H9 (cell line): ENCODE measurements around the gene UBE2D2. TPM values are rescaled to one million over a fixed set of nuclear protein-coding genes. Genes with fewer than 3 reads are reported as not detected.

Experiments
- DNase-seq: peaks from one replicate; pipeline ENCODE4 v3.0.0-alpha.2; 2017
- H2AFZ ChIP-seq: one replicate; pipeline ENCODE4 v1.6.1; 2013; ENCODE audit warnings: mild to moderate bottlenecking, low read length, control low read depth, moderate library complexity
- H2AK5ac ChIP-seq: 2 replicates; pipeline ENCODE4 v1.6.1; 2013; ENCODE audit warnings: low read length, control low read depth, mixed read lengths; ENCODE audit not compliant: insufficient read length
- H2BK120ac ChIP-seq: one replicate; pipeline ENCODE4 v1.6.1; 2013; ENCODE audit warnings: low read depth, mild to moderate bottlenecking, low read length, control low read depth, inconsistent platforms; ENCODE audit not compliant: poor library complexity, severe bottlenecking
- H2BK12ac ChIP-seq: 2 replicates; pipeline ENCODE4 v1.6.1; 2013; ENCODE audit warnings: low read length, control low read depth, mixed read lengths, low read depth; ENCODE audit not compliant: insufficient read length
- H2BK15ac ChIP-seq: 2 replicates; pipeline ENCODE4 v1.6.1; 2013; ENCODE audit warnings: low read depth, low read length, control low read depth
- H2BK20ac ChIP-seq: one replicate; pipeline ENCODE4 v1.6.1; 2013; ENCODE audit warnings: low read depth, mild to moderate bottlenecking, low read length, control low read depth, inconsistent platforms; ENCODE audit not compliant: poor library complexity, severe bottlenecking
- H2BK5ac ChIP-seq: 2 replicates; pipeline ENCODE4 v1.6.1; 2013; ENCODE audit warnings: low read length, control low read depth, mixed read lengths; ENCODE audit not compliant: insufficient read length
- H3K14ac ChIP-seq: 2 replicates; pipeline ENCODE4 v1.6.1; 2013; ENCODE audit warnings: low read length, control low read depth; ENCODE audit not compliant: insufficient read depth
- H3K18ac ChIP-seq: 2 replicates; pipeline ENCODE4 v1.6.1; 2013; ENCODE audit warnings: low read depth, mild to moderate bottlenecking, mixed read lengths, low read length, control low read depth; ENCODE audit not compliant: insufficient read length
- H3K23ac ChIP-seq: 2 replicates; pipeline ENCODE4 v1.6.1; 2013; ENCODE audit warnings: low read length, control low read depth, mixed read lengths, low read depth; ENCODE audit not compliant: insufficient read length
- H3K23me2 ChIP-seq: 2 replicates; pipeline ENCODE4 v1.6.1; 2013; ENCODE audit warnings: low read depth, mild to moderate bottlenecking, mixed read lengths, low read length, control low read depth; ENCODE audit not compliant: insufficient read length, poor library complexity, severe bottlenecking
- H3K27ac ChIP-seq: 2 replicates; pipeline ENCODE4 v1.5.1; 2013; ENCODE audit warnings: low read length, control low read depth, mixed read lengths, low read depth; ENCODE audit not compliant: insufficient read length
- H3K27me3 ChIP-seq: 2 replicates; pipeline ENCODE4 v1.6.1; 2013; ENCODE audit warnings: low read length, control low read depth, inconsistent platforms; ENCODE audit not compliant: insufficient read depth
- H3K4ac ChIP-seq: 2 replicates; pipeline ENCODE4 v1.6.1; 2013; ENCODE audit warnings: low read depth, mild to moderate bottlenecking, control low read depth, inconsistent platforms, low read length, moderate library complexity
- H3K4me1 ChIP-seq: 2 replicates; pipeline ENCODE4 v1.6.1; 2013; ENCODE audit warnings: low read length, control low read depth, inconsistent platforms; ENCODE audit not compliant: insufficient read depth
- H3K4me2 ChIP-seq: 2 replicates; pipeline ENCODE4 v1.6.1; 2013; ENCODE audit warnings: low read length, control low read depth, mixed read lengths; ENCODE audit not compliant: insufficient read length, insufficient read depth
- H3K56ac ChIP-seq: 2 replicates; pipeline ENCODE4 v1.6.1; 2013; ENCODE audit warnings: low read depth, mild to moderate bottlenecking, mixed read lengths, low read length, control low read depth; ENCODE audit not compliant: insufficient read length
- H3K79me1 ChIP-seq: 2 replicates; pipeline ENCODE4 v1.6.1; 2013; ENCODE audit warnings: low read depth, mild to moderate bottlenecking, moderate library complexity, low read length, control low read depth, inconsistent platforms; ENCODE audit not compliant: insufficient read depth, poor library complexity, severe bottlenecking
- H3K79me2 ChIP-seq: 2 replicates; pipeline ENCODE4 v1.6.1; 2013; ENCODE audit warnings: low read length, control low read depth, inconsistent platforms; ENCODE audit not compliant: insufficient read depth
- H3K9ac ChIP-seq: 2 replicates; pipeline ENCODE4 v1.6.1; 2013; ENCODE audit warnings: low read length, control low read depth, mixed read lengths; ENCODE audit not compliant: insufficient read length; ENCODE audit errors: extremely low read depth
- H3K9me3 ChIP-seq: one replicate; pipeline ENCODE4 v1.6.1; 2013; ENCODE audit warnings: low read depth, low read length, inconsistent platforms; ENCODE audit not compliant: control insufficient read depth
- H3T11ph ChIP-seq: one replicate; pipeline ENCODE4 v1.6.1; 2013; ENCODE audit warnings: mild to moderate bottlenecking, low read length, control low read depth, inconsistent platforms
- H4K20me1 ChIP-seq: one replicate; pipeline ENCODE4 v1.6.1; 2013; ENCODE audit not compliant: control insufficient read depth, insufficient read length, insufficient read depth
- H4K5ac ChIP-seq: 2 replicates; pipeline ENCODE4 v1.6.1; 2013; ENCODE audit warnings: low read depth, mild to moderate bottlenecking, mixed read lengths, low read length, control low read depth; ENCODE audit not compliant: insufficient read length
- H4K8ac ChIP-seq: replicated peaks from 2 replicates; pipeline ENCODE4 v1.6.1; 2013; ENCODE audit warnings: low read length, control low read depth, mixed read lengths, low read depth; ENCODE audit not compliant: insufficient read length
- H4K91ac ChIP-seq: 2 replicates; pipeline ENCODE4 v1.6.1; 2013; ENCODE audit warnings: low read depth, mild to moderate bottlenecking, moderate library complexity, mixed read lengths, low read length, control low read depth; ENCODE audit not compliant: insufficient read length
- H3K27ac Mint-ChIP-seq, 3 experiments: 2 replicates in 2 of 3; 3 replicates in 1 of 3; pipeline ENCODE4 v1.8.0; 2020 to 2021; ENCODE audit warnings: mixed read lengths in 3 of 3, mild to moderate bottlenecking in 1 of 3, moderate library complexity in 1 of 3
- H3K27me3 Mint-ChIP-seq: 2 replicates; pipeline ENCODE4 v1.8.0; 2021; ENCODE audit warnings: low read depth, mild to moderate bottlenecking, moderate library complexity, mixed read lengths
- H3K36me3 Mint-ChIP-seq, 3 experiments: 2 replicates in 2 of 3; 3 replicates in 1 of 3; pipeline ENCODE4 v1.8.0; 2020 to 2021; ENCODE audit warnings: low read depth in 3 of 3, mixed read lengths in 3 of 3; ENCODE audit not compliant: insufficient read depth in 1 of 3
- H3K4me1 Mint-ChIP-seq, 2 experiments: 2 replicates each; pipeline ENCODE4 v1.8.0; 2020; ENCODE audit warnings: mixed read lengths in 2 of 2
- H3K4me3 Mint-ChIP-seq, 2 experiments: 2 replicates in 1 of 2; 3 replicates in 1 of 2; pipeline ENCODE4 v1.8.0; 2020 to 2021; ENCODE audit warnings: mild to moderate bottlenecking in 2 of 2, mixed read lengths in 2 of 2, moderate library complexity in 1 of 2
- H3K9me3 Mint-ChIP-seq, 2 experiments: 2 replicates in 1 of 2; 3 replicates in 1 of 2; pipeline ENCODE4 v1.8.0; 2020; ENCODE audit warnings: mild to moderate bottlenecking in 2 of 2, mixed read lengths in 2 of 2, moderate library complexity in 1 of 2
- WGBS: extraction: QIAGEN DNeasy Blood & Tissue Kit; methylation state at CpG from one replicate; pipeline ENCODE4 v1.1.7; 2013; ENCODE audit warnings: missing lambda C conversion rate, low lambda C conversion rate, mixed read lengths; ENCODE audit not compliant: insufficient read length; ENCODE audit errors: extremely low coverage; 5-methylcytosine and 5-hydroxymethylcytosine counted together
- total RNA-seq: library from RNA; stranded (reverse); gene quantifications from 2 replicates; pipeline ENCODE4 v1.2.1, GENCODE V29; 2021
- TF ChIP-seq, protein P1 (sequence below): fragments of 200-600 bp; sonication (generic); conservative IDR thresholded peaks from 3 replicates; pipeline ENCODE4 v1.8.0; 2021; ENCODE audit warnings: antibody characterized with exemption, mild to moderate bottlenecking

UBE2D2 gene
- total RNA-seq, 1 experiment from 2014 or later, result 236 TPM

DNA sequence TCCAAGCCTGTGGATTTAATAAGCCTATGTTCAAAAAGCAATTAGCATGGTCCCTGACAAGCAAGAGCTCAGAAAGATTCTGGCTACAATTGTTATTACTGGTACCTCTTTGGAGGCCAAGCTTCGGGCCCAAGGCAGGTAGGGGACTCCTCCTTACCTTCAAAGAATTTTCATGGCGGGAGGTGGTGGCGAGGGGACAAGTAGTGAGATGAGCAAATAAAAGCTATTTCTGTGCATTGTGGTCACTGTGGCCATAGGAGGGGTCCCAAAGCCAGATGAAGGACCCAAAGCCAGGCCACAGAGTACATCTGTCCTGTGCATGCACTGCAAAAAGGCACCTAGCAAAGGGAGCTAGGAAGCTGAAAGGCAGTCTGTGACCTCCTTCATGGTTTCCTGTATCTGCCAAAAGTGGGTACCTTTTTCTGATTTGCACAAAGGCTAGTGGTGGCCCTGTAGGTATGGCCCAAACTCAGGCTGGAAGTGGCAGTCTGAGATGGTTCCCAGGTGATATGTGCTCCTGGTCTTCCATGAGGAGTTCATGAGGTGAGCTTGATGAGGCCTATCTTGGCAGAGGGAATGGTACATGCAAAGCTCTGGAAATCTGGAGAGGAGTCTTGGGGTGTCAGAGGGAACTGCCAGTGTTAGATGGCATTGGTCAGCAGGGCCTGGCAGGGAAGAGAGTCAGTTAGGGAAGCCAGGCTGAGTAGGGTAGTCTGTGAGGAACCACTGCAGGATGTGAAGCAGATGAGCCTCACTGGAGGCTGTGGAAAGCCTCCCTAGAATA lies 83.7 kb downstream of the UBE2D2 start:
- H3K4me1 Mint-ChIP-seq, result peaks cover 49 to 59% of the 10 kb centered on the region in 2 experiments
- TF ChIP-seq, protein P1, sequence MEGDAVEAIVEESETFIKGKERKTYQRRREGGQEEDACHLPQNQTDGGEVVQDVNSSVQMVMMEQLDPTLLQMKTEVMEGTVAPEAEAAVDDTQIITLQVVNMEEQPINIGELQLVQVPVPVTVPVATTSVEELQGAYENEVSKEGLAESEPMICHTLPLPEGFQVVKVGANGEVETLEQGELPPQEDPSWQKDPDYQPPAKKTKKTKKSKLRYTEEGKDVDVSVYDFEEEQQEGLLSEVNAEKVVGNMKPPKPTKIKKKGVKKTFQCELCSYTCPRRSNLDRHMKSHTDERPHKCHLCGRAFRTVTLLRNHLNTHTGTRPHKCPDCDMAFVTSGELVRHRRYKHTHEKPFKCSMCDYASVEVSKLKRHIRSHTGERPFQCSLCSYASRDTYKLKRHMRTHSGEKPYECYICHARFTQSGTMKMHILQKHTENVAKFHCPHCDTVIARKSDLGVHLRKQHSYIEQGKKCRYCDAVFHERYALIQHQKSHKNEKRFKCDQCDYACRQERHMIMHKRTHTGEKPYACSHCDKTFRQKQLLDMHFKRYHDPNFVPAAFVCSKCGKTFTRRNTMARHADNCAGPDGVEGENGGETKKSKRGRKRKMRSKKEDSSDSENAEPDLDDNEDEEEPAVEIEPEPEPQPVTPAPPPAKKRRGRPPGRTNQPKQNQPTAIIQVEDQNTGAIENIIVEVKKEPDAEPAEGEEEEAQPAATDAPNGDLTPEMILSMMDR, result no peak
- Histone ChIP-seq H3K18ac (no peak overlapping the region), H3K56ac (no peak overlapping the region), H3T11ph (no peak overlapping the region), H2BK20ac (no peak overlapping the region), H3K23ac (no peak overlapping the region), H4K20me1 (no peaks in the 10 kb centered on the region), H4K91ac (no peak overlapping the region), H3K4ac (no peak overlapping the region), H3K4me2 (no peak overlapping the region), H3K14ac (no peak overlapping the region), H3K9ac (no peak overlapping the region), H3K79me2 (no peaks in the 10 kb centered on the region; the same call in 1 of the 2 replicates), H3K4me1 (peaks cover 15% of the 10 kb centered on the region; the same call in 1 of the 2 replicates), H3K79me1 (no peaks in the 10 kb centered on the region), H3K23me2 (peaks cover 10% of the 10 kb centered on the region), H2BK12ac (no peak overlapping the region), H2AFZ (no peak overlapping the region), H4K5ac (no peak overlapping the region), H4K8ac (no peak overlapping the region), H3K27ac (no peak overlapping the region), H3K27me3 (peaks cover 14% of the 10 kb centered on the region; the same call in 1 of the 2 replicates), H2BK5ac (no peak overlapping the region), H2BK15ac (no peak overlapping the region), H2AK5ac (no peak overlapping the region), H3K9me3 (no peaks in the 10 kb centered on the region), H2BK120ac (no peak overlapping the region)
- H3K27ac Mint-ChIP-seq, result no peak overlapping the region
- peaks cover 0 to 17% (median 0%) of the 10 kb centered on the region in 3 experiments; a peak in 3 of 7 replicates for H3K36me3 Mint-ChIP-seq
- H3K4me3 Mint-ChIP-seq, result no peak overlapping the region
- peaks cover 0 to 4% of the 10 kb centered on the region in 2 experiments; a peak in 2 of 5 replicates for H3K9me3 Mint-ChIP-seq
- DNase-seq, result no peak
- WGBS, result no CpG with 5 or more reads among the region's 3 CpGs
- peaks cover 48% of the 10 kb centered on the region for H3K27me3 Mint-ChIP-seq
